GM12892 (cell line): ENCODE results near the gene PSAPL1.

ENCODE experiments used
- POLR2A ChIP-seq: IDR thresholded peaks from 2 replicates; pipeline ENCODE4 v1.6.1; 2011; ENCODE audit warnings: low read depth, low read length, control low read depth
- POLR2AphosphoS5 ChIP-seq: IDR thresholded peaks from 2 replicates; pipeline ENCODE4 v1.6.1; 2011; ENCODE audit warnings: low read depth, low read length, control low read depth
- TAF1 ChIP-seq: IDR thresholded peaks from 2 replicates; pipeline ENCODE4 v1.6.1; 2011; ENCODE audit warnings: low read depth, mild to moderate bottlenecking, control low read depth, low read length, borderline replicate concordance

DNA sequence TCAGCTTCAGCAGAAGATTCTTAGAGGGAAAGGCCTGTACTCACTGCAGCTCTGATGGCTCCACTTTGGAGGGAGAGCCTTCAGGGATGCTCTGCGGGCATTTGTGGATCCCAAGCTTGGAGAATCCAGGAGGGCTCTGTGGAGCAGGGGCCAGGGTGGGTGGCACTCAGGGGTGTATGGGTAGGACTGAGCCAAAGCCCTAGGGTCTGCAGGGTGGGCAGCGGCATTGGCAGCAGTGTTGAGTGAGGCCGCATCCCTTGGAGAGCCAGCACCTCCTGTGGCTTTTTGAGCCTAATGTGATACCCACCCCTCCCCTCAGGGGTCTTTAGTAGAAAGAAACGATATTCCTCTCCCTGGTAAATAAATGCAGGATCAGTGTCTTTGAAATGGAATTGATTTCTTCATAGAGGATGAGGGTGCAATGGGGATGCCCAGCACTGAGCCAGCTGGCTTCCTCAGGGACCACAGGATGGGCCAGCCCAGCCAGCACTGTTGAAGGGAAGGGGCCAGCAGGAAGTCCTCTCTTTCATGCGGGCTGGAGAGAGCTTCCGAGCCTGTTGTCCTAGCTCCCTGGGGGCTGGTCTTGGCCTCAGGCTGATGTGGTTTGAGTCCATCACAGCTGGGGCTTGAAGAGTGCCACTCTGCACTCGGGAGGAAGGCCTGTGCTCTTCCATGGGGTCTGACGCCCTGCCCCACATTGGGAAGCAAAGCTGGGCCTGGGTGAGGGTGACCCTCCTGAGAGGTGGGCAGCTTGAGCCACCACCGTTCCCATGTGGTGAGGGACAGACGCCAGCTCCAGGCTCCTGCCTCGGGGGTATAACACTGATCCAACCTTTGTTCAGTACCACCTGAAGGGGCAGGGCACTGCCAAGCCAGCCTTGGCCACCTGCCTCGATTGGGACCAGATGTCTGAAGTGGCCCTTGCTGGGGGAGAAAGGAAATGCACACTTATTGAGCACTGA, 49.5 kb downstream of the PSAPL1 start:
- TF ChIP-seq POLR2A, result no peak
- TF ChIP-seq TAF1, result no peak
- no peak for TF ChIP-seq POLR2AphosphoS5
